ENCODE data around the gene CFDP1. TPM values are rescaled to one million over a fixed set of nuclear protein-coding genes. Genes with fewer than 3 reads are reported as not detected.

The CFDP1 gene
- total and polyA plus RNA-seq, 2 experiments from 2014 or later = 97.1 to 116 TPM

DNA sequence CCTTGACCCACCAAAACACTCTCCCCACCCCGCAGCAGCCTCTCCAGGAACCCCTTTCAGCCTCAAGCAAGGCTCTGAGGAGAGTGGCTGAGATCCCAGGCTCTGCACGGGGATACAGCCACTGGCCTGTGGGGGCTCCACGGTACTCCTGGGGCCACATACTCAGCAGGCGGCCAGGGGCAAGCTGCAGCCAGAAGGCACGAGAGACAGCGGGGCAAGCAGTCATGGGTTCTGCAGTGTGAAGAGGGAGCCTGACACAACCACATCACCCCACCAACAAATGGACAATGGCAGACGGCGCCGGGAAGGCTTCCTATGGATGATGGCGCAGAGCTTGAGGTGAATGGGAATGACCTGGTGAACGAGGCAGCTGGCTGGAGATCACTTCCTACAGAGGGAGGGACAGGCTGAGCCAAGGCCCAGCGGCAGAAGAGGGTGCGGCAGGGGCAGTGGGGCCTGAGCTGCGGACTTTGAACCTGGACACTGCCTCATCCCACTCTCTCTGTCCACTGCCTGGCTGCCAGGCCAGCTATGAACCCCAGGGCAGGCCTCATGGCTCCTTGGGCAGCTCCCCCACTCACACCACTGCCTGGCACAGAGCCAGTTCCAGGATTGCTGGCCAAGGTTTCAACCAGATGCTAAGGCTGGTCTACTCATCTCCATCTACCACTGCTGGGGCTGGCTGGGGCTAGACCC, 171.1 kb downstream of the CFDP1 start:
- Histone ChIP-seq H3K4me3 (no peak overlapping the region), H3K4me1 (ENCODE audit: insufficient read depth) (peaks cover 67% of the 10 kb centered on the region), H3K9me2 (replicated peaks; ENCODE audit: insufficient read depth) (no peaks in the 10 kb centered on the region), H3K79me2 (peaks cover 91% of the 10 kb centered on the region), H3K4me2 (peak overlapping the region; percentile 97), H3K27ac (peak overlapping the region; percentile 99), H4K20me1 (ENCODE audit: insufficient read depth, poor library complexity, severe bottlenecking) (peaks cover 70% of the 10 kb centered on the region), H2AFZ (no peak overlapping the region), H3K36me3 (replicated peaks; ENCODE audit: insufficient read depth, low read depth) (no peaks in the 10 kb centered on the region), H3K9me3 (ENCODE audit: low read depth) (no peaks in the 10 kb centered on the region), H3K27me3 (no peaks in the 10 kb centered on the region)
- TF ChIP-seq EZH2phosphoT487 (IDR thresholded peaks at IDR 0.05; ENCODE audit: low read depth, severe bottlenecking, unreplicated experiment) (no peak), EZH2 (IDR thresholded peaks at IDR 0.05; ENCODE audit: borderline replicate concordance) (no peak), CTCF (IDR thresholded peaks at IDR 0.05; ENCODE audit: poor library complexity) (no peak)
- WGBS (ENCODE audit: low lambda C conversion rate, missing lambda C conversion rate) = 80% methylated on average over 14 of the region's 14 CpGs
- DNase-seq (ENCODE audit: low spot score) = peak; percentile 76

DNA sequence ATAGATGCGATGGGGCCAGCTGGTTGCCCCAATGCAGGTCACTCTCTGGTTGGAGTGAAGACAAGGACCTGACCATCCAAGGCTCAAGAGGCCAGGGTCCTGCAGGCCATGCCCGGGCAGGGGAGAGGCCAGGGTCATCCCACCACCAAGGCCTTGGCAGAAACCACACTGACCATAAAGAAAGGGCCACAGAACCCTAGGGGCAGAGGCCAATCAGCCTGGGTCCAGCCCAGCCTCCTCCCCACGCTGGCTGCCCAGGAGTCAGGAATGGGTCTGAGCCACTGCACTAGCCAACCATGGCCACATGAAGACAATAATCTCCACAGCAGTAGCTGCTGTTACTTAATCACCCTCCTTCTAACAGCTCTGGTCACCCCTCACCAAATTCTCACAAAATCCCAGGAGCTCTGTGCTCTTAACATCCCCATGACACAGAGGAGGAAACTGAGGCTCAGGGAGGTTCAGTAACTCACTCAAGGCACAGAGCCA, 171.7 kb downstream of the CFDP1 start:
- Histone ChIP-seq H4K20me1 (ENCODE audit: insufficient read depth, poor library complexity, severe bottlenecking) (peaks cover 76% of the 10 kb centered on the region), H3K4me2 (peak overlapping the region; percentile 97), H3K4me1 (ENCODE audit: insufficient read depth) (peaks cover 70% of the 10 kb centered on the region), H3K4me3 (no peak overlapping the region), H3K79me2 (peaks cover 97% of the 10 kb centered on the region), H3K27ac (peak overlapping the region; percentile 99), H3K9me2 (replicated peaks; ENCODE audit: insufficient read depth) (no peaks in the 10 kb centered on the region), H3K36me3 (replicated peaks; ENCODE audit: insufficient read depth, low read depth) (no peaks in the 10 kb centered on the region), H2AFZ (no peak overlapping the region), H3K27me3 (no peaks in the 10 kb centered on the region), H3K9me3 (ENCODE audit: low read depth) (no peaks in the 10 kb centered on the region)
- 96% methylated on average over 3 of the region's 3 CpGs for WGBS (ENCODE audit: low lambda C conversion rate, missing lambda C conversion rate)
- TF ChIP-seq EZH2 (IDR thresholded peaks at IDR 0.05; ENCODE audit: borderline replicate concordance) (no peak), EZH2phosphoT487 (IDR thresholded peaks at IDR 0.05; ENCODE audit: low read depth, severe bottlenecking, unreplicated experiment) (no peak), CTCF (IDR thresholded peaks at IDR 0.05; ENCODE audit: poor library complexity) (no peak)
- no peak for DNase-seq (ENCODE audit: low spot score)

DNA sequence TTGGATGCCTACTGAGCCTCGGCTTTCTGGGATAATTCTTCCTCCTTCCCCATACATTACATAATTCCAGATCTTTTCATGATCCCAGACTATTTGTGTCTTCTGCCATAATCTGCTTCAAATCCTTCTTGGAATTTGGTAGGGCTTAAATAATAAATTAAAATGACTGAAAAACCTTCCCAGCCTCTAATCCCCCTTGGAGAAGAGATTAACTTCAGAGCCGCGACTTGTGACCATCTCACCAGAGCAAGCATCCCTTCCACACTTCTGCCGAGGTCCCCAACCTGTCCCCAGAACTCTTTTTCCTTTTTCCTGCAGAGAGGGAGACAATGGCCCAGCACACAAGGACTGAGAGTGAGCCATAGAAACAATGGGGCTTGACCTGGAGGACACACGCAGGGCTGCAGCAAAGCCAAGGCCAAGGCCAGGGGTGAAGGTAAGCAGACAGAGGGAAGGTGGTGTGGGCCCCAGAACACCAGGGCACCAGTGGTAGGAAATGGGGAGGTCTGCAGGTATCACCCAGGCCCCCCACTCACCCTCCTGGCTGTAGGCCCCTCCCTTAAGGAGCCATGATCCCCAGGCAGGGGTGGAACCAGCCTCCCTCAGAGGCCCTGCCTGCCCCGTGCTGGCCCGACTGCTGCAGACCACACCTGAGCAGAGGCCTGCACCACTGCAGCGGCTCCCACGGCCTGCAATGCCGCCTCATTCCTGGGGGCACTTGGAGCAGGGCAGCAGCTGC, 172.3 kb downstream of the CFDP1 start:
- peaks cover 70% of the 10 kb centered on the region for H3K4me1 ChIP-seq (ENCODE audit: insufficient read depth)
- H2AFZ ChIP-seq = no peak overlapping the region
- TF ChIP-seq EZH2phosphoT487 (IDR thresholded peaks at IDR 0.05; ENCODE audit: low read depth, severe bottlenecking, unreplicated experiment) = no peak
- no peak for TF ChIP-seq CTCF (IDR thresholded peaks at IDR 0.05; ENCODE audit: poor library complexity)
- peak overlapping the region; percentile 97 for H3K4me2 ChIP-seq
- H4K20me1 ChIP-seq (ENCODE audit: insufficient read depth, poor library complexity, severe bottlenecking) = peaks cover 82% of the 10 kb centered on the region
- 74% methylated on average over 10 of the region's 10 CpGs for WGBS (ENCODE audit: low lambda C conversion rate, missing lambda C conversion rate)
- peak overlapping the region; percentile 3 for H3K27ac ChIP-seq
- DNase-seq (ENCODE audit: low spot score) = peak; percentile 8
- H3K9me3 ChIP-seq (ENCODE audit: low read depth) = no peaks in the 10 kb centered on the region
- no peaks in the 10 kb centered on the region for H3K27me3 ChIP-seq
- peaks cover 97% of the 10 kb centered on the region for H3K79me2 ChIP-seq
- H3K9me2 ChIP-seq (replicated peaks; ENCODE audit: insufficient read depth) = no peaks in the 10 kb centered on the region
- no peak overlapping the region for H3K4me3 ChIP-seq
- no peaks in the 10 kb centered on the region for H3K36me3 ChIP-seq (replicated peaks; ENCODE audit: insufficient read depth, low read depth)

Data from hepatocyte (in vitro differentiated cells).